GM12878 (cell line): ENCODE measurements around the gene WRAP73. TPM values are rescaled to one million over a fixed set of nuclear protein-coding genes. Genes with fewer than 3 reads are reported as not detected.
A peak's percentile ranks its signal among the peaks of the same experiment; 100 is the strongest.

Experiments used
- CTCF ChIP-seq, 3 experiments: IDR thresholded peaks in 2 of 3; conservative IDR thresholded peaks in 1 of 3; 2 replicates each; pipeline ENCODE4 v1.5.1; 2011; ENCODE audit warnings: low read depth in 3 of 3, low read length in 3 of 3, mild to moderate bottlenecking in 3 of 3, control low read depth in 2 of 3, moderate library complexity in 2 of 3, inconsistent platforms in 1 of 3, mixed read lengths in 1 of 3; ENCODE audit not compliant: control insufficient read depth in 2 of 3, insufficient read depth in 1 of 3; ENCODE audit errors: extremely low read depth in 1 of 3
- MTA2 ChIP-seq: fragments of 450-650 bp; IDR thresholded peaks from 2 replicates; pipeline ENCODE4 v1.6.1; 2016; ENCODE audit warnings: low read depth, mild to moderate bottlenecking, moderate library complexity
- REST ChIP-seq: IDR thresholded peaks from 2 replicates; pipeline ENCODE4 v1.6.1; 2012; ENCODE audit warnings: mild to moderate bottlenecking, low read depth, low read length
- SMAD1 ChIP-seq: fragments of 450-650 bp; IDR thresholded peaks from 2 replicates; pipeline ENCODE4 v1.6.1; 2018; ENCODE audit warnings: mild to moderate bottlenecking, low read depth; ENCODE audit not compliant: partially characterized antibody
- polyA plus RNA-seq, 11 experiments: library from polyadenylated mRNA; depleted of rRNA in 4 of 11; unstranded in 6 of 11; stranded (reverse) in 5 of 11; fragments of >200 nt; fragmentation: Nextera tagmentation in 4 of 11; fragmentation: Illumina TruSeq in 1 of 11; extraction: Ambion mirVana in 4 of 11; extraction: Trizol in 1 of 11; gene quantifications; 1 replicate in 1 of 11; 2 replicates in 10 of 11; pipeline versions ENCODE4 v1.2.1 to v1.2.3, GENCODE V29; 2011 to 2016; ENCODE audit warnings: inconsistent platforms in 2 of 11, missing spikeins in 2 of 11, low read depth in 1 of 11
- total RNA-seq, 4 experiments: library from RNA; depleted of rRNA in 3 of 4; stranded (reverse); fragments of >200 nt in 3 of 4; fragmentation: Illumina TruSeq in 1 of 4; extraction: Trizol in 1 of 4; gene quantifications; 2 replicates each; pipeline versions ENCODE4 v1.2.1 to v1.2.3, GENCODE V29; 2013 to 2021
- TF ChIP-seq, protein P1 (sequence below): fragments of 450-650 bp; IDR thresholded peaks from 2 replicates; pipeline ENCODE4 v1.6.1; 2018; ENCODE audit warnings: borderline replicate concordance, mild to moderate bottlenecking; ENCODE audit not compliant: partially characterized antibody

The WRAP73 gene
- total and polyA plus RNA-seq, 10 of the 15 experiments (the other 5 are each of a cell fraction or from before 2014, with no cell fraction given), result 3.2 to 65.8 (median 48.0) TPM

GRCh38 chr1:3678361-3679097, 28.6 kb upstream of the WRAP73 start (continued):
- TF ChIP-seq, protein P1, sequence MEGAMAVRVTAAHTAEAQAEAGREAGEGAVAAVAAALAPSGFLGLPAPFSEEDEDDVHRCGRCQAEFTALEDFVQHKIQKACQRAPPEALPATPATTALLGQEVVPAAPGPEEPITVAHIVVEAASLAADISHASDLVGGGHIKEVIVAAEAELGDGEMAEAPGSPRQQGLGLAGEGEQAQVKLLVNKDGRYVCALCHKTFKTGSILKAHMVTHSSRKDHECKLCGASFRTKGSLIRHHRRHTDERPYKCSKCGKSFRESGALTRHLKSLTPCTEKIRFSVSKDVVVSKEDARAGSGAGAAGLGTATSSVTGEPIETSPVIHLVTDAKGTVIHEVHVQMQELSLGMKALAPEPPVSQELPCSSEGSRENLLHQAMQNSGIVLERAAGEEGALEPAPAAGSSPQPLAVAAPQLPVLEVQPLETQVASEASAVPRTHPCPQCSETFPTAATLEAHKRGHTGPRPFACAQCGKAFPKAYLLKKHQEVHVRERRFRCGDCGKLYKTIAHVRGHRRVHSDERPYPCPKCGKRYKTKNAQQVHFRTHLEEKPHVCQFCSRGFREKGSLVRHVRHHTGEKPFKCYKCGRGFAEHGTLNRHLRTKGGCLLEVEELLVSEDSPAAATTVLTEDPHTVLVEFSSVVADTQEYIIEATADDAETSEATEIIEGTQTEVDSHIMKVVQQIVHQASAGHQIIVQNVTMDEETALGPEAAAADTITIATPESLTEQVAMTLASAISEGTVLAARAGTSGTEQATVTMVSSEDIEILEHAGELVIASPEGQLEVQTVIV, result no peak
- TF ChIP-seq CTCF (IDR thresholded peaks at IDR 0.05 in 2 of 3, conservative IDR thresholded peaks at IDR 0.05 in 1 of 3; ENCODE audit: control insufficient read depth in 2 of 3, extremely low read depth in 1 of 3, insufficient read depth in 1 of 3, low read depth in 3 of 3, low read length in 3 of 3), result 0 out of 6 replicates have a peak, but pooled peaks of 1 of the 3 experiments have one; percentile 13
- TF ChIP-seq REST, result no peak
- no peak for TF ChIP-seq SMAD1
- TF ChIP-seq MTA2, result 0 out of 2 replicates have a peak, but pooled peaks have one; percentile 9
